Astrocyte (in vitro differentiated cells and primary cell): ENCODE data around the gene DIDO1.

Experiments used
- EZH2 ChIP-seq: IDR thresholded peaks from 2 replicates; pipeline ENCODE4 v1.6.1; 2012; ENCODE audit warnings: mild to moderate bottlenecking, low read length, inconsistent platforms; ENCODE audit not compliant: insufficient read depth
- TF ChIP-seq, protein P1 (sequence below): IDR thresholded peaks from 2 replicates; pipeline ENCODE4 v1.5.1; 2011; ENCODE audit warnings: low read depth, mild to moderate bottlenecking, inconsistent platforms, low read length, moderate library complexity; ENCODE audit not compliant: insufficient read depth

DNA sequence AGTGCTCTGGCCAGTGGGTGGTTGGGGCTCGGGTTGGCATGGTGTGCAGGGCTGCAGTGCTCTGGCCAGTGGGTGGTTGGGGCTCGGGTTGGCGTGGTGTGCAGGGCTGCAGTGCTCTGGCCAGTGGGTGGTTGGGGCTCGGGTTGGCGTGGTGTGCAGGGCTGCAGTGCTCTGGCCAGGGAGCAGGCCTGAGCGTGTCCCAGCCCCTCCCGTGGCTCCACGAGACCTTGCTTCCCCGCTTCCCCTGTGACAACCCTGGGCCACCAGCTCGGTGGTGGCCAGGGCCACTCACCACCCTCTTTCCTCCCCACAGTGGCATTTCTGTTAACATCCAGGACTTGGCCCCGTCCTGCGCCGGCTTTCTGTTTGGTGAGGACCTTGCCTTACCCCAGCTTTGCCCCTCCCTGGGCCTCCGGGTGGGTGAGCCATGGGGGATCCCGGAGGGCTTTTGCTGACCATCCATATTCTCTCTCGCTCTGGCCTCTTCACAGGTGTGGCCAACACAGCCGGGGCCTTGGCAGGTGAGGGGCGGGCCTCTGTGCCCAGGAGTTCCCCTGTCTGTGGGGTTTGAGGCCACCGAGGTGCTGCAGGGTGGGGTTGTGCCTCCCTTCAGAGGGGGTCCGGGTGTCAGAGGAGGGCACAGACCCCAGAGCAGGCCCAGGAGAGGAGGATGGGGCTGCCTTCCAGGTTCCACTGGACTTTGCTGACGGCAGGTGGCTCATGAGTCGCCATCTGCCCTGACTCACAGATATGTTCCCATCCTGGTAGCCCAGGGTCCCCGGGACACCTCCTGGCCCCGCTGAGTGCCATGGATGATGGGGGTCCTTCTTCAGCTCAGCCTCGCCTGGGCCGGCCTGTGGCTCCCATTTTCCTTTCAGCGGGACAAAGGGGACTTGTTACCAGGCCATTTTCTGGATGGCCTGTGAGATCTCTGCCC, 40.2 kb upstream of the DIDO1 start:
- TF ChIP-seq, protein P1, sequence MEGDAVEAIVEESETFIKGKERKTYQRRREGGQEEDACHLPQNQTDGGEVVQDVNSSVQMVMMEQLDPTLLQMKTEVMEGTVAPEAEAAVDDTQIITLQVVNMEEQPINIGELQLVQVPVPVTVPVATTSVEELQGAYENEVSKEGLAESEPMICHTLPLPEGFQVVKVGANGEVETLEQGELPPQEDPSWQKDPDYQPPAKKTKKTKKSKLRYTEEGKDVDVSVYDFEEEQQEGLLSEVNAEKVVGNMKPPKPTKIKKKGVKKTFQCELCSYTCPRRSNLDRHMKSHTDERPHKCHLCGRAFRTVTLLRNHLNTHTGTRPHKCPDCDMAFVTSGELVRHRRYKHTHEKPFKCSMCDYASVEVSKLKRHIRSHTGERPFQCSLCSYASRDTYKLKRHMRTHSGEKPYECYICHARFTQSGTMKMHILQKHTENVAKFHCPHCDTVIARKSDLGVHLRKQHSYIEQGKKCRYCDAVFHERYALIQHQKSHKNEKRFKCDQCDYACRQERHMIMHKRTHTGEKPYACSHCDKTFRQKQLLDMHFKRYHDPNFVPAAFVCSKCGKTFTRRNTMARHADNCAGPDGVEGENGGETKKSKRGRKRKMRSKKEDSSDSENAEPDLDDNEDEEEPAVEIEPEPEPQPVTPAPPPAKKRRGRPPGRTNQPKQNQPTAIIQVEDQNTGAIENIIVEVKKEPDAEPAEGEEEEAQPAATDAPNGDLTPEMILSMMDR = no peak
- TF ChIP-seq EZH2 = no peak
